HEK293 (cell line): Measurements from ENCODE around the gene SNTN.

ENCODE experiments used
- CTCF ChIA-PET: fragments of 350-600 bp; formaldehyde crosslinking; extraction: SDS; loops from one replicate; lab custom pipeline; 2021; ENCODE audit warnings: antibody characterized with exemption; lab: Yijun Ruan, JAX
- POLR2A ChIA-PET: fragments of 300-600 bp; formaldehyde crosslinking; extraction: SDS; loops from one replicate; lab custom pipeline; 2020; ENCODE audit warnings: antibody characterized with exemption, inconsistent platforms; lab: Yijun Ruan, JAX
- H3K27ac ChIP-seq: fragments of 200-500 bp; sonication (Bioruptor generic); 2 replicates; pipeline ENCODE4 v1.5.1; 2014; ENCODE audit warnings: low read depth, low read length, control low read depth, inconsistent platforms; ENCODE audit errors: extremely low read depth
- H3K36me3 ChIP-seq, 2 experiments: fragments of 200-500 bp in 1 of 2; sonication (Bioruptor generic) in 1 of 2; 1 replicate in 1 of 2; 2 replicates in 1 of 2; pipeline ENCODE4 v1.5.1; 2014 to 2017; ENCODE audit warnings: inconsistent platforms in 2 of 2, low read length in 2 of 2; ENCODE audit not compliant: control insufficient read depth in 2 of 2, insufficient read depth in 1 of 2
- H3K4me1 ChIP-seq: fragments of 200-500 bp; sonication (Bioruptor generic); 2 replicates; pipeline ENCODE4 v1.5.1; 2014; ENCODE audit warnings: mild to moderate bottlenecking, low read length, inconsistent platforms; ENCODE audit not compliant: control insufficient read depth, insufficient read depth
- H3K4me3 ChIP-seq: 2 replicates; pipeline ENCODE4 v1.5.1; 2011; ENCODE audit warnings: low read depth, mild to moderate bottlenecking, control low read depth, low read length, moderate library complexity
- H3K9me3 ChIP-seq: fragments of 200-500 bp; sonication (Bioruptor generic); 2 replicates; pipeline ENCODE4 v1.5.1; 2014; ENCODE audit warnings: low read depth, low read length, inconsistent platforms; ENCODE audit not compliant: control insufficient read depth, insufficient read depth
- GLI2 ChIP-seq: fragments of 450-650 bp; formaldehyde crosslinking; IDR thresholded peaks from 2 replicates; pipeline ENCODE4; 2017; ENCODE audit warnings: missing biosample characterization, missing genetic modification characterization, low read depth, borderline replicate concordance
- KLF8 ChIP-seq: fragments of 450-650 bp; formaldehyde crosslinking; IDR thresholded peaks from 2 replicates; pipeline ENCODE4 v1.5.1; 2016; ENCODE audit warnings: missing biosample characterization, missing genetic modification characterization
- KLF9 ChIP-seq: fragments of 450-650 bp; formaldehyde crosslinking; IDR thresholded peaks from 2 replicates; pipeline ENCODE4 v1.5.1; 2016; ENCODE audit warnings: missing biosample characterization, missing genetic modification characterization, low read depth
- MEIS1 ChIP-seq: sonication (generic); formaldehyde crosslinking; IDR thresholded peaks from 2 replicates; pipeline ENCODE4 v1.8.1; 2022; ENCODE audit warnings: missing genetic modification reagents, mild to moderate bottlenecking, borderline replicate concordance
- WT1 ChIP-seq: fragments of 450-650 bp; formaldehyde crosslinking; IDR thresholded peaks from 2 replicates; pipeline ENCODE4 v1.5.1; 2016; ENCODE audit warnings: missing biosample characterization, missing genetic modification characterization
- ZBTB7A ChIP-seq: fragments of 450-650 bp; formaldehyde crosslinking; IDR thresholded peaks from 2 replicates; pipeline ENCODE4 v1.5.1; 2016; ENCODE audit warnings: low read depth, missing biosample characterization, missing genetic modification characterization
- ZNF202 ChIP-seq: fragments of 450-650 bp; formaldehyde crosslinking; IDR thresholded peaks from 2 replicates; pipeline ENCODE4 v1.5.1; 2016; ENCODE audit warnings: missing biosample characterization, missing genetic modification characterization, borderline replicate concordance
- ZNF248 ChIP-seq: fragments of 450-650 bp; formaldehyde crosslinking; IDR thresholded peaks from 2 replicates; pipeline ENCODE4 v1.5.1; 2017; ENCODE audit warnings: missing biosample characterization, missing genetic modification characterization
- ZNF335 ChIP-seq: fragments of 450-650 bp; formaldehyde crosslinking; conservative IDR thresholded peaks from 2 replicates; pipeline ENCODE4 v1.5.1; 2016; ENCODE audit warnings: missing biosample characterization, missing genetic modification characterization
- ZNF366 ChIP-seq: fragments of 450-650 bp; formaldehyde crosslinking; conservative IDR thresholded peaks from 2 replicates; pipeline ENCODE4 v1.5.1; 2016; ENCODE audit warnings: missing biosample characterization, missing genetic modification characterization
- ZNF426 ChIP-seq: fragments of 450-650 bp; formaldehyde crosslinking; IDR thresholded peaks from 2 replicates; pipeline ENCODE4 v1.5.1; 2017; ENCODE audit warnings: missing biosample characterization, missing genetic modification characterization, mild to moderate bottlenecking, inconsistent platforms, moderate library complexity
- ZNF433 ChIP-seq: fragments of 450-650 bp; formaldehyde crosslinking; IDR thresholded peaks from 2 replicates; pipeline ENCODE4 v1.5.1; 2016; ENCODE audit warnings: missing biosample characterization, missing genetic modification characterization, low read depth
- ZNF473 ChIP-seq: fragments of 450-650 bp; formaldehyde crosslinking; IDR thresholded peaks from 2 replicates; pipeline ENCODE4 v1.5.1; 2017; ENCODE audit warnings: missing biosample characterization, missing genetic modification characterization
- ZNF549 ChIP-seq: fragments of 450-650 bp; IDR thresholded peaks from 2 replicates; pipeline ENCODE4 v1.5.1; 2018; ENCODE audit warnings: missing biosample characterization, missing genetic modification characterization, mild to moderate bottlenecking, inconsistent platforms, moderate library complexity
- ZNF623 ChIP-seq: fragments of 450-650 bp; formaldehyde crosslinking; IDR thresholded peaks from 2 replicates; pipeline ENCODE4 v1.5.1; 2016; ENCODE audit warnings: missing biosample characterization, missing genetic modification characterization
- ZNF777 ChIP-seq: fragments of 450-650 bp; formaldehyde crosslinking; IDR thresholded peaks from 2 replicates; pipeline ENCODE4 v1.5.1; 2017; ENCODE audit warnings: missing biosample characterization, missing genetic modification characterization, borderline replicate concordance
- ZXDB ChIP-seq: fragments of 450-650 bp; formaldehyde crosslinking; IDR thresholded peaks from 2 replicates; pipeline ENCODE4 v1.5.1; 2016; ENCODE audit warnings: missing biosample characterization, missing genetic modification characterization
- TF ChIP-seq, protein P1 (sequence below): fragments of 450-650 bp; formaldehyde crosslinking; IDR thresholded peaks from 2 replicates; pipeline ENCODE4 v1.5.1; 2016; ENCODE audit warnings: missing biosample characterization, missing genetic modification characterization, low read depth
- TF ChIP-seq, protein P2 (sequence below): fragments of 450-650 bp; formaldehyde crosslinking; IDR thresholded peaks from 2 replicates; pipeline ENCODE4 v1.5.1; 2016; ENCODE audit warnings: missing biosample characterization, missing genetic modification characterization

SNTN gene

DNA sequence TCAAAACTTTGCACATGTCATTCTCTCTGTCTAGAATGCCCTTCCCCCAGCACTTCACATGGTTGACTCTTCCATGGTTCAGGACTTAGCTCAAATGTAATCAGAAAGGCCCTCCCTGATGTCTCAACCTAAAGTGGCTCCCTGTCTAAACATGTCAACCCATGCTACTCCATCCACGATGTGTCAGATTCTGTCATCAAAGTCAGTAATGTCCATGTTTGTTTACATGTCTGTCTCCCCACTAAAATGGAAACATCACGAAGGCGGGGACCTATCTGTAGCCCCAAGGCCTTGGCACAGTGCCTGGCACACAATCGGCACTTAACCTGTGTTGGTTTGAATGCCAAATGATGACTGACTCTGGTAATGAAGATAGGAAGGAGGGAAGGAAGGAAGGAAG lies 20.8 kb upstream of the SNTN start:
- no peaks in the 10 kb centered on the region for H3K4me1 ChIP-seq
- TF ChIP-seq MEIS1 (CRISPR knock-in tag) (no peak), ZNF202 (tag by site-specific recombination) (no peak), GLI2 (no peak), KLF9 (tag by site-specific recombination) (no peak), WT1 (tag by site-specific recombination) (no peak), ZNF335 (tag by site-specific recombination) (no peak), ZNF623 (tag by site-specific recombination) (no peak), ZNF433 (tag by site-specific recombination) (no peak), ZNF366 (tag by site-specific recombination) (no peak), ZNF777 (tag by site-specific recombination) (no peak), ZNF549 (tag by site-specific recombination) (no peak)
- TF ChIP-seq, protein P1, sequence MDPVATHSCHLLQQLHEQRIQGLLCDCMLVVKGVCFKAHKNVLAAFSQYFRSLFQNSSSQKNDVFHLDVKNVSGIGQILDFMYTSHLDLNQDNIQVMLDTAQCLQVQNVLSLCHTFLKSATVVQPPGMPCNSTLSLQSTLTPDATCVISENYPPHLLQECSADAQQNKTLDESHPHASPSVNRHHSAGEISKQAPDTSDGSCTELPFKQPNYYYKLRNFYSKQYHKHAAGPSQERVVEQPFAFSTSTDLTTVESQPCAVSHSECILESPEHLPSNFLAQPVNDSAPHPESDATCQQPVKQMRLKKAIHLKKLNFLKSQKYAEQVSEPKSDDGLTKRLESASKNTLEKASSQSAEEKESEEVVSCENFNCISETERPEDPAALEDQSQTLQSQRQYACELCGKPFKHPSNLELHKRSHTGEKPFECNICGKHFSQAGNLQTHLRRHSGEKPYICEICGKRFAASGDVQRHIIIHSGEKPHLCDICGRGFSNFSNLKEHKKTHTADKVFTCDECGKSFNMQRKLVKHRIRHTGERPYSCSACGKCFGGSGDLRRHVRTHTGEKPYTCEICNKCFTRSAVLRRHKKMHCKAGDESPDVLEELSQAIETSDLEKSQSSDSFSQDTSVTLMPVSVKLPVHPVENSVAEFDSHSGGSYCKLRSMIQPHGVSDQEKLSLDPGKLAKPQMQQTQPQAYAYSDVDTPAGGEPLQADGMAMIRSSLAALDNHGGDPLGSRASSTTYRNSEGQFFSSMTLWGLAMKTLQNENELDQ (tag by site-specific recombination): no peak
- no peak overlapping the region for H3K27ac ChIP-seq
- no peaks in the 10 kb centered on the region for H3K36me3 ChIP-seq
- H3K9me3 ChIP-seq: no peaks in the 10 kb centered on the region
- ChIA-PET CTCF (no interaction called here), POLR2A (no interaction called here)
- H3K4me3 ChIP-seq: no peak overlapping the region

DNA sequence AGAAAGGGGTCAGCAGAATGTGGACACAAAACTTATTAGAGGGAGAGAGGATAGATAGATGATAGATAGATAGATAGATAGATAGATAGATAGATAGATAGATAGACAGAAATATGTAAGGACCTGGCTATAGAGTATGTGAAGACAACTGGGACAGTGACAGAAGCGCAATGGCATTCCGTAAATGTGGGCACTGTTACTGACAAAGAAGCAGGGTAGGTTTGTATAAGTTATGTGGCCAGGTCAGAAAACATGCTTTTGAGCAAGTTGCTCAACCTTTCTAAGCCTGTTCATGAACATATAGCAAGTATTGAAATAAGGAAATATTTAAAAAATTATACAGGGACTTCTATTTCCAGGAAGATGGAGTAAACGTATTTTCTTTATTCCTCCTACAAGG lies 17.3 kb upstream of the SNTN start:
- Histone ChIP-seq H3K4me3 (no peak overlapping the region), H3K27ac (no peak overlapping the region)
- CTCF ChIA-PET: interaction anchor here (0.7 kb wide), 1 partner anchor 80 kb away, joined by 3 read pairs; no protein-coding TSS in a partner anchor
- no peak for TF ChIP-seq ZXDB (tag by site-specific recombination)
- TF ChIP-seq ZBTB7A (tag by site-specific recombination): no peak
- no peak for TF ChIP-seq ZNF426 (tag by site-specific recombination)
- TF ChIP-seq GLI2: no peak
- TF ChIP-seq, protein P2, sequence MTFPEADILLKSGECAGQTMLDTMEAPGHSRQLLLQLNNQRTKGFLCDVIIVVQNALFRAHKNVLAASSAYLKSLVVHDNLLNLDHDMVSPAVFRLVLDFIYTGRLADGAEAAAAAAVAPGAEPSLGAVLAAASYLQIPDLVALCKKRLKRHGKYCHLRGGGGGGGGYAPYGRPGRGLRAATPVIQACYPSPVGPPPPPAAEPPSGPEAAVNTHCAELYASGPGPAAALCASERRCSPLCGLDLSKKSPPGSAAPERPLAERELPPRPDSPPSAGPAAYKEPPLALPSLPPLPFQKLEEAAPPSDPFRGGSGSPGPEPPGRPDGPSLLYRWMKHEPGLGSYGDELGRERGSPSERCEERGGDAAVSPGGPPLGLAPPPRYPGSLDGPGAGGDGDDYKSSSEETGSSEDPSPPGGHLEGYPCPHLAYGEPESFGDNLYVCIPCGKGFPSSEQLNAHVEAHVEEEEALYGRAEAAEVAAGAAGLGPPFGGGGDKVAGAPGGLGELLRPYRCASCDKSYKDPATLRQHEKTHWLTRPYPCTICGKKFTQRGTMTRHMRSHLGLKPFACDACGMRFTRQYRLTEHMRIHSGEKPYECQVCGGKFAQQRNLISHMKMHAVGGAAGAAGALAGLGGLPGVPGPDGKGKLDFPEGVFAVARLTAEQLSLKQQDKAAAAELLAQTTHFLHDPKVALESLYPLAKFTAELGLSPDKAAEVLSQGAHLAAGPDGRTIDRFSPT (tag by site-specific recombination): no peak
- TF ChIP-seq KLF8: no peak
- TF ChIP-seq, all 188 proteins: peak for 0
- no peaks in the 10 kb centered on the region for H3K36me3 ChIP-seq
- no peaks in the 10 kb centered on the region for H3K9me3 ChIP-seq
- POLR2A ChIA-PET: no interaction called here
- H3K4me1 ChIP-seq: no peaks in the 10 kb centered on the region

DNA sequence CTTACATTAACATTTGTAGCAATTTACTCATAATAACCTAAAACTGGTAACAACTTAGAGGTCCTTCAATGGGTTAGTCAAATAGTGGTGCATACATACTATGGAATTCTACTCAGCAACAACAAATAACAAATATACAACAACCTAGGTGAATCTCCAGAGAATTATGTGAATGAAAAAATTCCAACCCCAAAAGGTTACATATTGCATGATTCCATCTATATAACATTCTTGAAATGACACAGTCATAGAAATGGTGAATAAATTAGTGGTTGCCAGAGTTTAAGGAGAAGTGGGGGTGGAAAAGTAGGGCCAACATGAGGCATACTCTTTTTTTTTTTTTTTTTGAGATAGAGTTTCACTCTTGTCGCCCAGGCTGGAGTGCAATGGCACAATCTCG lies 12.7 kb upstream of the SNTN start:
- Histone ChIP-seq H3K36me3 (no peaks in the 10 kb centered on the region), H3K9me3 (no peaks in the 10 kb centered on the region), H3K27ac (no peak overlapping the region), H3K4me3 (no peak overlapping the region), H3K4me1 (no peaks in the 10 kb centered on the region)
- ChIA-PET POLR2A (no interaction called here), CTCF (no interaction called here)
- no peak for TF ChIP-seq ZNF473 (tag by site-specific recombination)
- no peak for TF ChIP-seq ZNF248 (tag by site-specific recombination)
